Measurements from ENCODE around the gene ACP7.

Gene ACP7

GRCh38 chr19:39047073-39047472 lies 37.1 kb upstream of the ACP7 start:
- no peak overlapping the region for H3K4me3 ChIP-seq (ENCODE audit: low read depth, low read length)
- no peak for TF ChIP-seq CTCF (conservative IDR thresholded peaks at IDR 0.05; ENCODE audit: low read depth, low read length)
- no peak for DNase-seq (ENCODE audit: low read depth)

- peak; percentile 70 for DNase-seq (ENCODE audit: low read depth)
- H3K4me3 ChIP-seq (ENCODE audit: low read depth, low read length): no peak overlapping the region
- TF ChIP-seq CTCF (conservative IDR thresholded peaks at IDR 0.05; ENCODE audit: low read depth, low read length): peak; percentile 83
Measured at GRCh38 chr19:39052243-39052746, 31.9 kb upstream of the ACP7 start.

GRCh38 chr19:39052846-39053245 lies 31.3 kb upstream of the ACP7 start:
- no peak overlapping the region for H3K4me3 ChIP-seq (ENCODE audit: low read depth, low read length)
- no peak for DNase-seq (ENCODE audit: low read depth)
- TF ChIP-seq CTCF (conservative IDR thresholded peaks at IDR 0.05; ENCODE audit: low read depth, low read length): no peak

GRCh38 chr19:39053276-39054090 lies 30.7 kb upstream of the ACP7 start:
- DNase-seq (ENCODE audit: low read depth): no peak
- no peak for TF ChIP-seq CTCF (conservative IDR thresholded peaks at IDR 0.05; ENCODE audit: low read depth, low read length)
- H3K4me3 ChIP-seq (ENCODE audit: low read depth, low read length): no peak overlapping the region

- TF ChIP-seq CTCF (conservative IDR thresholded peaks at IDR 0.05; ENCODE audit: low read depth, low read length): no peak
- H3K4me3 ChIP-seq (ENCODE audit: low read depth, low read length): no peak overlapping the region
- DNase-seq (ENCODE audit: low read depth): no peak
Measured at GRCh38 chr19:39054091-39054470, 30.1 kb upstream of the ACP7 start.

GRCh38 chr19:39057615-39058014 lies 26.6 kb upstream of the ACP7 start:
- DNase-seq (ENCODE audit: low read depth): peak; percentile 10
- no peak for TF ChIP-seq CTCF (conservative IDR thresholded peaks at IDR 0.05; ENCODE audit: low read depth, low read length)
- no peak overlapping the region for H3K4me3 ChIP-seq (ENCODE audit: low read depth, low read length)

- TF ChIP-seq CTCF (conservative IDR thresholded peaks at IDR 0.05; ENCODE audit: low read depth, low read length): no peak
Measured at GRCh38 chr19:39059302-39059701, 24.9 kb upstream of the ACP7 start.

More at GRCh38 chr19:39059302-39059701, 24.9 kb upstream of the ACP7 start:
- H3K4me3 ChIP-seq (ENCODE audit: low read depth, low read length): no peak overlapping the region
- DNase-seq (ENCODE audit: low read depth): no peak
